Fibroblast of lung (primary cell): ENCODE measurements around the gene FILIP1L.

Experiments used
- CTCF ChIP-seq, 2 donors: IDR thresholded peaks in 1 of 2; conservative IDR thresholded peaks in 1 of 2; 1 replicate in 1 of 2; 2 replicates in 1 of 2; pipeline ENCODE4 v1.5.1; 2011 to 2012; ENCODE audit warnings: low read length in 2 of 2, control low read depth in 1 of 2, inconsistent platforms in 1 of 2, low read depth in 1 of 2, mild to moderate bottlenecking in 1 of 2
- EZH2 ChIP-seq: IDR thresholded peaks from 2 replicates; pipeline ENCODE4 v1.5.1; 2012; ENCODE audit warnings: low read length, control low read depth, mild to moderate bottlenecking; ENCODE audit errors: missing control alignments

GRCh38 chr3:100104817-100105413, 9.4 kb downstream of the FILIP1L start:
- TF ChIP-seq EZH2 (no peak), CTCF (conservative IDR thresholded peaks at IDR 0.05 in 1 of 2, IDR thresholded peaks at IDR 0.05 in 1 of 2; ENCODE audit: low read depth in 1 of 2, low read length in 2 of 2) (no peak)
